ENCODE data around the gene DNAJC16.
A peak's percentile ranks its signal among the peaks of the same experiment; 100 is the strongest.

Gene DNAJC16

DNA sequence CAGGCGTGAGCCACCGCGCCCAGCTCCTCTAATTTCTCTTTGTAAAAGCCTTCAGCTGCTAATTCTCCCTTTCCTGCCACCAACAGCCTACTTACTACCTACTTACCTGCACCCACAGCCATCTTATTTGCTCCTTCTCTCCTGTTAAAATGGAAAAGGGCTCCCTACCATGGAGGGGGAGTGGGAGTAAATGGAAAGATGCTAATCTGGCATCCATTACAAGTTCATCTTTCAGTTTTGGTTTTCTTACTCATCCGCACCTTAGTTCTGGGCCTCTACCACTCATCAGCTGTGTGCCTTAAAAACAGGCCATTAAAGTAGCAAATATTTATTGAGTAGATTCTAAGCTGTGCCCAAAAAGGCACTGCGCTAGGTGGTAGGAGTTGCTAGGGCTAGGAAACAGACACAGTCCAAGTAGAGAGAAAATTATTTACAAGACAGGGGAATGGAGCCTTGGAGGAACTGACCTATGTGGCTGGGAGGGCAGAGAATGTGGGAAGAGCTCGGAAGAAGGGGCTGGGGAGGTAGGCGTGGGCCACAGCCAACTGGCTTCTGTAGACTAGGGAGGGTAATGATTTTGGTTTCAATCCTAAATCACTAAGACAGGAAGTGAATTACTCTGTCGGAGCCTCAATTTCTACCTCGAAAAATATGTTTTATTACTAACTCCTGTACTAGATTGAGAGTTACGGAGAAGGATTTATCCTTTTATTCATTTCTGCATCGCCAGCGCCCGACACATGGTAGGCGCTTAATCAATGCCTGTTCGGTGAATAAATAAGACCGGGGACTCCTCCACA, 89.9 kb downstream of the DNAJC16 start:
- no peak for DNase-seq (ENCODE audit: low read depth)

GRCh38 chr1:15617173-15618076, 90.8 kb downstream of the DNAJC16 start, which contains the start of gene DDI2:
TSS of gene DDI2 (plus strand) at chr1:15617458. CDS start at chr1:15617671, 213 bp downstream.
- DNase-seq (ENCODE audit: low read depth): peak; percentile 91
- peak within 1 kb of the TSS; percentile 90 for H3K4me3 ChIP-seq (ENCODE audit: low read depth, low read length)

More for the DNA sequence above, 89.9 kb downstream of the DNAJC16 start:
- peak overlapping the region; percentile 55 for H3K4me3 ChIP-seq (ENCODE audit: low read depth, low read length)

DNA sequence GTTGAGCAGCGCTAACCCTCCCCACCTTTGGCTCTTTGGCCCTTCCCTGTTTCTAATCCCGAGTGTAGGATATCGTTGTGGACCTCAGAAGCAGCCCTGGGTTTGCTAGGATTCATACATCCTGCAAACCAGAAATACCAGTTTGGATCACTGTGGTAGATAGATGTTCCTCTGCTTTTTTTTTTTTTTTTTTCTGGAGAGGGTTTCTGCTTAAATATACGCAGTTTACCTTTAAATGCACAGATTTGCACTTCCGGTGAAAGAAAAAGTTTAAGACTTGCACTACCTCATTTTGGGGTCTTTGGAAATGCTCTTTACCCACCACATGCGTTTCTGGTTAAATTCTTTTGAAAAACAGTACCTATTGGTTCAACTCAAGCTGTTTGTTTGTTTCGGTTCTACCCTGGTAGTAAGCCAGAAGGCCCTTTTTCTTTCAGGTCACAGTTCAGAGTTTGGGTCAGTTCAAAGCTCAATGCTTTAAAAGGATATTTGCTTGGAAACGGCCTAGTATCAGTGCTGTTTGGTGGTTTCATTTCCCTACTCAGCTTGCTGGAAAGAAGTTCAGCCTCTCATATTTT, 91.5 kb downstream of the DNAJC16 start:
- DNase-seq (ENCODE audit: low read depth): no peak

DNA sequence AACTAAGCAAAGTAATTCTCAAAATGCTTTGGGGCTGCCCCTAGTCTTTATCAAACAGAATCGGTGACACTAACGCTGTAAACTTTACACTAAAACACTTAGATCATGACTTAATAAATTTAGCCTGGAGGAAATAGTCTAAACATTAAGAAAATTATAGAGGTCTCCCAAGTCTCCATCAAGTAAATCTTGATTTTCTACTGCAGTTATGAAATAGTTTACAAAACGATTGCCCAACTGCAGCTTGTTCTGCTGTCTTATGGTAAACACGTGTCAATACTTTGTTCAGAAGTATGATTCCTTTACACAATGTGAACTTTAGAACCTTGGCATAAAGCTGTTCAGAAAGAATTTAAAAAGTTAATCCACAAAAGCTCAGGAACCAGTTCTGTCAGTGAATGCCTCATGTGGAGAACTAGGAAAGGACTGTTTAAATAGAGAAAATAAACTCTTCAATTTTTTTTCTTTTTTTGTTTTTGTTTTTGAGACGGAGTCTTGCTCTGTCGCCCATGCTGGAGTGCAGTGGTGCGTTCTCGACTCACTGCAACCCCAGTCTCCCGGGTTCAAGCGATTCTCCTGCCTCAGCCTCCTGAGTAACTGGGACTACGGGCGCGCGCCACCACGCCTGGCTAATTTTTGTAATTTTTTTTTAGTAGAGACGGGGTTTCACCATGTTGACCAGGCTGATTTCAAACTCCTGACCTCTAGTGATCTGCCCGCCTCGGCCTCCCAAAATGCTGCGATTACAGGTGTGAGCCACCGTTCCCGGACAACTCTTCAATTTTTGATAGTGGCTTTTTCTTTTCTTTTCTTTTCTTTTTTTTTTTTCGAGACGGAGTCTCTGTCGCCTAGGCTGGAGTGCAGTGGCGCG, 92.2 kb downstream of the DNAJC16 start:
- H3K4me3 ChIP-seq (ENCODE audit: low read depth, low read length): peak overlapping the region; percentile 90
- no peak for DNase-seq (ENCODE audit: low read depth)

More for the DNA sequence above, 91.5 kb downstream of the DNAJC16 start:
- peak overlapping the region; percentile 90 for H3K4me3 ChIP-seq (ENCODE audit: low read depth, low read length)

- no peak overlapping the region for H3K4me3 ChIP-seq (ENCODE audit: low read depth, low read length)
- DNase-seq (ENCODE audit: low read depth): no peak
Observed at GRCh38 chr1:15620155-15620545, 93.5 kb downstream of the DNAJC16 start.

DNA sequence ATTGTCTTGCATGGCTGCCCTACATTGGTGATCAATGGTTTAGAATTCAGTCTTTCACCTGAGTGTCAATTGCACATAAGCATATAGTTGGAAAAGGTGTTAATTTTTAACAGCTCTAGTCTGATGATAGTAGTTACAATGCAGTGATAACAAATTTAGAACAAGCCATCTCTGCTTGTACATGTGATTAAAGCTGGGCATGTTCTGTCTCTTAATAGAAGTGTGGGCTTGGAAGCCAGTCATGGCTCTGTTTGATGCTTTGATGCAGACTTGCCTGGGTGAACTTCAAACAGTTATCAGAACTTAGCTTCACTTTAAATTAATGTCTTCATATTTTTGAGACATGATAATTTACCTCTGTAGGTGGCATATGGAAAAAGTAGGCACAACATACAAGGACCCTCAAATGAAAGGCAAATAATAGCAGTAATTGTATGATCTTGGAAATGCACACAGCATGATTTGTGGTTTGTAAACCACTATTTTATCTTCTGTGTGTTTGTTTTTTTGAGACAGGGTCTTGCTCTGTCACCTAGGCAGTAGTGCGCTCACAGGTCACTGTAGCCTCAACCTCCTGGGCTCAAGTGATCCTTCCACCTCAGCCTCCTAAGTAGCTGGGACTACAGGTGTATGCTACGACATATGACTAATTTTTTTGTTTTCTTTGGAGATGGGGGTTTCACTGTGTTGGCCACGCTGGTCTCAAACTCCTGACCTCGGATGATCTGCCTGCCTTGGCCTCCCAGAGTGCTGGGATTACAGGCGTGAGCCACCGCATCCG, 94.4 kb downstream of the DNAJC16 start:
- H3K4me3 ChIP-seq (ENCODE audit: low read depth, low read length): no peak overlapping the region
- DNase-seq (ENCODE audit: low read depth): no peak

- no peak for DNase-seq (ENCODE audit: low read depth)
- no peak overlapping the region for H3K4me3 ChIP-seq (ENCODE audit: low read depth, low read length)
Observed at GRCh38 chr1:15621975-15622374, 95.3 kb downstream of the DNAJC16 start.

DNA sequence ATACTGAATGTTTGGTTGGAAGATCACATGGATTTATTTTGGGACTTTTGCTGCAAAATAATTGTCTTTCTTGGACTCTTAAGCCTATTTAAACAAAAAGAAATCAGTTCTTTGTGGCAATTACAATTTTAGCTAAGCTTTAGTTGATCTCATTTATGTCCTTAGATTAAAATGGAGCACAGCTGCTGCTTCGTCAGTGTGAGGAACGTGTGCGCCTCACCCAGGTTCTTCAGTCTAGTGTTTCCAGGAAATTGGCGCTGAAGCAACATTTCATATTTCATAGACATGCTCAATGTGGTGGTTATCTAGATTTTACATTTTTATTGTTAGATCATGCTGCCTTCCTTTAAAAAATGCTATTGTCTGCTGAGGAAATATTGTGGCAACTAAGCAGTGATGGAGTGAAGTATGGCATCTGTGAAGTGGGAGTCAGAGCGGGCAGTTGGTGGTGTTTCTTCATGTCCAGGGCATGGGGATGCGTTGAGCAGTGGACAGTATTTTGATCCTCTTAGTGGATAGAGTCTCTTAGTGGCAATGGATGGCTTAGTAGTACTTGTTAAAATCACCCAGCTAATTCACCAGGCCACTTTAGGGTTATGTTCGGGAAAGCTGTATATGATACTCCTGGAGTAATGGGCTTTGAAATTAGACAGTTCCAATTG, 96.2 kb downstream of the DNAJC16 start:
- H3K4me3 ChIP-seq (ENCODE audit: low read depth, low read length): no peak overlapping the region
- no peak for DNase-seq (ENCODE audit: low read depth)

DNA sequence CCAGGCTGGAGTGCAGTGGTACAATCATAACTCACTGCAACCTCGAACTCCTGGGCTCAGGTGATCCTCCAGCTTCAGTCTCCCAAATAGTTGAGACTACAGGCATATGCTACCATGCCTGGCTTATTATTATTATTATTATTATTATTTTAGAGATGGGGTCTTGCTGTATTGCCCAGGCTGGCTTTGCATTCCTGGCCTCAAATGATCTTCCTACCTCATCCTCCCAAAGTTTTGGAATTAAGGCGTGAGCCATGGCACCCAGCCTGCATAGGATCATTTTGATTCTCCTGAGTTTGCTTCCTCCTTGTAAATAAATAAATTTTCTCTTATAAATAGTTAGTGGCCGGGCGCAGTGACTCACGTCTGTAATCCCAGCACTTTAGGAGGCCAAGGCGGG, 96.8 kb downstream of the DNAJC16 start:
- no peak overlapping the region for H3K4me3 ChIP-seq (ENCODE audit: low read depth, low read length)

GRCh38 chr1:15624133-15624714, 97.6 kb downstream of the DNAJC16 start:
- no peak for DNase-seq (ENCODE audit: low read depth)
- H3K4me3 ChIP-seq (ENCODE audit: low read depth, low read length): no peak overlapping the region

More for the DNA sequence above, 96.8 kb downstream of the DNAJC16 start:
- DNase-seq (ENCODE audit: low read depth): no peak

- DNase-seq (ENCODE audit: low read depth): no peak
- H3K4me3 ChIP-seq (ENCODE audit: low read depth, low read length): no peak overlapping the region
Observed at GRCh38 chr1:15625056-15625917, 98.6 kb downstream of the DNAJC16 start.

All from skeletal muscle cell (primary cell).